ENCODE data around the gene ZEB2. TPM values are rescaled to one million over a fixed set of nuclear protein-coding genes. Genes with fewer than 3 reads are reported as not detected.

Gene ZEB2
- total RNA-seq, 2 donors from 2014 or later, result 49.5 to 61.1 TPM

DNA sequence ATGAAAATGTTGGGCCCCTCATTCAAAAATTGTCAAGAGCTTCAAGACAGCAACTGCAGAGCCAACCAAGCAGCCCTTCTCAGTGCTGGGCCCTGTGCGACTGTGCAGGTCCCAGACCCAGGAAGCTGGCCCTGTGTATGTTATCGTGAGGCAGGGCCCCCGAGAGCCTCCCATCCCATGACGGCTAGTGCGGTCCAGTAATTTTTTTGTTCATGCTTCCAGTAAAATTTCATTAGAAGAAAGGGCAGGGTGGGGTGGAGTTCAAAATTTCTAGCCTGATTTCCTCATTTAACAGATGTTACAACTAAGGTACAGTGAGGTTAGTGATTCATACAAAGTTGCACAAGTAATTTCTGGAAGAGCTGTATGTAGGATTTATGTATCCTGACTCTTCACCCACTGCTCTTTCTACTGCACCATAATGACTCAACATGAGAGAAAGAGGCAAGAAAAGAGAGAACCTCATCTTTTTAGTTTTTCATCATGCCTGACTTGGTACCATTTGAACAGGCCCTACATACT, 105.5 kb downstream of the ZEB2 start:
- H3K4me3 Mint-ChIP-seq, result peak overlapping the region; percentile 58
- H3K36me3 Mint-ChIP-seq (ENCODE audit: low read depth), result no peaks in the 10 kb centered on the region

GRCh38 chr2:144412709-144413108, 107.2 kb downstream of the ZEB2 start:
- no peak overlapping the region for H3K4me3 Mint-ChIP-seq
- H3K4me1 Mint-ChIP-seq, result peaks cover 3% of the 10 kb centered on the region
- no peaks in the 10 kb centered on the region for H3K27me3 Mint-ChIP-seq
- no peak for DNase-seq
- no peak overlapping the region for H3K27ac Mint-ChIP-seq
- no peaks in the 10 kb centered on the region for H3K9me3 ChIP-seq (ENCODE audit: control insufficient read depth, low read length, poor library complexity, severe bottlenecking)
- no peak for ATAC-seq
- H3K36me3 Mint-ChIP-seq (ENCODE audit: low read depth), result no peaks in the 10 kb centered on the region

More for the DNA sequence above, 105.5 kb downstream of the ZEB2 start:
- no peaks in the 10 kb centered on the region for H3K9me3 ChIP-seq (ENCODE audit: control insufficient read depth, low read length, poor library complexity, severe bottlenecking)
- DNase-seq (no peak), ATAC-seq (peak; percentile 47)
- Mint-ChIP-seq H3K27me3 (no peaks in the 10 kb centered on the region), H3K27ac (peak overlapping the region; percentile 62), H3K4me1 (peaks cover 3% of the 10 kb centered on the region)

GRCh38 chr2:144411473-144411872, 108.4 kb downstream of the ZEB2 start:
- H3K36me3 Mint-ChIP-seq (ENCODE audit: low read depth), result no peaks in the 10 kb centered on the region
- H3K9me3 ChIP-seq (ENCODE audit: control insufficient read depth, low read length, poor library complexity, severe bottlenecking), result no peaks in the 10 kb centered on the region
- DNase-seq (no peak), ATAC-seq (no peak)
- H3K4me1 Mint-ChIP-seq, result peaks cover 3% of the 10 kb centered on the region
- H3K27ac Mint-ChIP-seq, result no peak overlapping the region
- H3K27me3 Mint-ChIP-seq, result no peaks in the 10 kb centered on the region
- no peak overlapping the region for H3K4me3 Mint-ChIP-seq

DNA sequence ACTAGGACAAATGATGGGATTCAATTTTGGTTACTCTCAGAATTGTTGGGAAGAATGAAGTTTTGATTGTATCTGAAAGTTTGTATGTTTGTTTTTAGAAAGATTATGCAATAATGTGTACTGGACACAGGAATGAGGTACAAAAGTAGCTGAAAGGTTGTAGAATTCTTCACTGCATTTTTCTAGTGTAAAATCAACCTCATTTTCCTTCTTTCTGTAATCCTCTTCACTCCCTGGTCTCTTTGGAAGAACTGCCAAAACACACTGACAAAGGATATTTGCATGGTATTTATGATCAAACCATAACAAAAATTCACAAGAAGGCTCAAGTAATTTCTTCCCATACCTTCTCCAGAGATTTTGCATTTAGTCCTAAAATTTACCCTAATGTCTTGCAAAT, 110.7 kb downstream of the ZEB2 start:
- peaks cover 3% of the 10 kb centered on the region for H3K4me1 Mint-ChIP-seq
- no peak overlapping the region for H3K27ac Mint-ChIP-seq
- no peak for ATAC-seq
- no peaks in the 10 kb centered on the region for H3K9me3 ChIP-seq (ENCODE audit: control insufficient read depth, low read length, poor library complexity, severe bottlenecking)
- no peak for DNase-seq
- no peaks in the 10 kb centered on the region for H3K27me3 Mint-ChIP-seq
- no peaks in the 10 kb centered on the region for H3K36me3 Mint-ChIP-seq (ENCODE audit: low read depth)
- H3K4me3 Mint-ChIP-seq, result no peak overlapping the region

- no peak overlapping the region for H3K27ac Mint-ChIP-seq
- no peak for ATAC-seq
- H3K9me3 ChIP-seq (ENCODE audit: control insufficient read depth, low read length, poor library complexity, severe bottlenecking), result no peaks in the 10 kb centered on the region
- H3K4me1 Mint-ChIP-seq, result no peaks in the 10 kb centered on the region
- H3K36me3 Mint-ChIP-seq (ENCODE audit: low read depth), result peaks cover 2% of the 10 kb centered on the region
- no peaks in the 10 kb centered on the region for H3K27me3 Mint-ChIP-seq
- no peak for DNase-seq
- H3K4me3 Mint-ChIP-seq, result no peak overlapping the region
Observed at GRCh38 chr2:144407262-144407661, 112.7 kb downstream of the ZEB2 start.

GRCh38 chr2:144405982-144406788, 113.7 kb downstream of the ZEB2 start:
- no peaks in the 10 kb centered on the region for H3K9me3 ChIP-seq (ENCODE audit: control insufficient read depth, low read length, poor library complexity, severe bottlenecking)
- no peak for ATAC-seq
- DNase-seq, result no peak
- H3K27ac Mint-ChIP-seq, result no peak overlapping the region
- no peaks in the 10 kb centered on the region for H3K4me1 Mint-ChIP-seq
- no peak overlapping the region for H3K4me3 Mint-ChIP-seq
- H3K36me3 Mint-ChIP-seq (ENCODE audit: low read depth), result peaks cover 2% of the 10 kb centered on the region
- H3K27me3 Mint-ChIP-seq, result no peaks in the 10 kb centered on the region

GRCh38 chr2:144405321-144405720, 114.6 kb downstream of the ZEB2 start:
- Mint-ChIP-seq H3K4me1 (no peaks in the 10 kb centered on the region), H3K36me3 (ENCODE audit: low read depth) (peaks cover 2% of the 10 kb centered on the region), H3K4me3 (no peak overlapping the region), H3K27ac (no peak overlapping the region), H3K27me3 (no peaks in the 10 kb centered on the region)
- no peaks in the 10 kb centered on the region for H3K9me3 ChIP-seq (ENCODE audit: control insufficient read depth, low read length, poor library complexity, severe bottlenecking)
- no peak for DNase-seq
- no peak for ATAC-seq

DNA sequence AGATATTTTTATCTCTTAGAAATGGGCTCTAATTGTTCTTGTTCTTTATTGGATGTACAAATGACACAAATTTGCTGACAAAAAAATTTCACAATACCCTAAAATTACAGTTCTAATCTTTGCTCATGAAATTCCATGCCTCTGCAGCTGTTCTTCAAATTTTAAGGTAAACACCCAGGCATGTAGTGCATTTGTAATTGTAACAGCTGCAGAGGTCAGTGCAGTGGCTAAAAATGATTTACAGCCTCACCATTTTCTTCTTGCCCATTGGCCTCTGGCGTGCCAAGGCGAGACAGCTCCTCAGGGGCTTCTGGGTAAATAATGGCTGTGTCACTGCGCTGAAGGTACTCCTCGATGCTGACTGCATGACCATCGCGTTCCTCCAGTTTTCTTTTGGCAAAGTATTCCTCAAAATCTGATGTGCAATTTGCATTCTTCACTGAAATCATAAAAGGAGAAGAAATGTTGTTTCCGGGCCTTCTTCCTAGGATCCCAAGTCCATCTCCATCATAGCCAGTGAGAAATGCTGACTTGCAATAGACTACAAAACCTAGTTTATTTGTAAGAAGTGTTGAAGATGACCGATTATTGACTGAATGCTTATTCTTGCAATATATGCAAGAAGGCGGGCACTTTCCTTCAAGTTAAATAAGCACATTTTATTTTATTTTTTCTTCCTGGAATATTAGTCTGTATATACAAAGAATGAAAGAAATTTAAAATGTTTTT, 115.2 kb downstream of the ZEB2 start:
- no peaks in the 10 kb centered on the region for H3K9me3 ChIP-seq (ENCODE audit: control insufficient read depth, low read length, poor library complexity, severe bottlenecking)
- no peak for DNase-seq
- ATAC-seq, result no peak
- Mint-ChIP-seq H3K36me3 (ENCODE audit: low read depth) (peaks cover 2% of the 10 kb centered on the region), H3K27ac (no peak overlapping the region), H3K4me3 (no peak overlapping the region), H3K27me3 (no peaks in the 10 kb centered on the region), H3K4me1 (no peaks in the 10 kb centered on the region)

GRCh38 chr2:144403933-144404332, 116.0 kb downstream of the ZEB2 start:
- Mint-ChIP-seq H3K27me3 (no peaks in the 10 kb centered on the region), H3K36me3 (ENCODE audit: low read depth) (peaks cover 2% of the 10 kb centered on the region), H3K27ac (no peak overlapping the region), H3K4me3 (no peak overlapping the region), H3K4me1 (no peaks in the 10 kb centered on the region)
- ATAC-seq, result no peak
- DNase-seq, result no peak
- no peaks in the 10 kb centered on the region for H3K9me3 ChIP-seq (ENCODE audit: control insufficient read depth, low read length, poor library complexity, severe bottlenecking)

DNA sequence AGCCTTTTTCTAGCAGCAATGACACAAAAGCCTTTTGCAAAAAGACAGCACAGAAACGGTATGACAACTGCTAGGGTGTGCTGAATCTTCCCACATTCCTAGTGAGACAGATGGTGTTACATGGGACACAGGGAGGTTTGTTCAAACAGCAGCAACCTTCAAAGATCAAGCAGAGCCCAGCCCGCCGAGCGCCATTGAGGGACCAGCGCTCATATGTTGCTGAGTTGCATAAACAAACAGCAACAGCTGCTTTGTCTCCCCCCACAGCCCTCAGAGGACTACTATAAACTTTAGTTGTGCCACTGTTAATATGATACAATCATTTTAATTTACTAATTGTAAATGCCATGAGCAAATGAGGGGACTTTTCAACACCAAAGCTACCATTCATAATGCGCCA, 117.7 kb downstream of the ZEB2 start:
- DNase-seq (no peak), ATAC-seq (no peak)
- H3K27ac Mint-ChIP-seq, result no peak overlapping the region
- no peak overlapping the region for H3K4me3 Mint-ChIP-seq
- no peaks in the 10 kb centered on the region for H3K9me3 ChIP-seq (ENCODE audit: control insufficient read depth, low read length, poor library complexity, severe bottlenecking)
- H3K27me3 Mint-ChIP-seq, result no peaks in the 10 kb centered on the region
- no peaks in the 10 kb centered on the region for H3K4me1 Mint-ChIP-seq
- H3K36me3 Mint-ChIP-seq (ENCODE audit: low read depth), result peaks cover 5% of the 10 kb centered on the region

DNA sequence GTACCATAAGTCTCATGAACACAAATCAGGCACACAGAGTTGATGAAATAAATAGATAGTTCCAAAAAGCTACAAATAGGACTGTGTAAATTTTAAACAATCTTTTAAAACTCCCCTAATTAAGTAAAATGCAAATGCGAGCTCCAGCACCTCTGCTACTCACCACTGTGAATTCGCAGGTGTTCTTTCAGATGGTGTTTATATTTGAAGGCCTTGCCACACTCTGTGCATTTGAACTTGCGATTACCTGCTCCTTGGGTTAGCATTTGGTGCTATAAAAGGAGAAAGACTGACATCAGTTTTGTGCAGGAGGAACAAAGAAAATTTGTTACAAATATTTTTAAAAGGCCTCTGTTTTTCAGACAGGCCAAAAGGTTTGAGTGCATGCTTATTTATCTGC, 118.9 kb downstream of the ZEB2 start:
- no peak for ATAC-seq
- peaks cover 5% of the 10 kb centered on the region for H3K36me3 Mint-ChIP-seq (ENCODE audit: low read depth)
- no peak for DNase-seq
- H3K27ac Mint-ChIP-seq, result no peak overlapping the region
- no peaks in the 10 kb centered on the region for H3K9me3 ChIP-seq (ENCODE audit: control insufficient read depth, low read length, poor library complexity, severe bottlenecking)
- no peaks in the 10 kb centered on the region for H3K27me3 Mint-ChIP-seq
- H3K4me1 Mint-ChIP-seq, result no peaks in the 10 kb centered on the region
- no peak overlapping the region for H3K4me3 Mint-ChIP-seq

DNA sequence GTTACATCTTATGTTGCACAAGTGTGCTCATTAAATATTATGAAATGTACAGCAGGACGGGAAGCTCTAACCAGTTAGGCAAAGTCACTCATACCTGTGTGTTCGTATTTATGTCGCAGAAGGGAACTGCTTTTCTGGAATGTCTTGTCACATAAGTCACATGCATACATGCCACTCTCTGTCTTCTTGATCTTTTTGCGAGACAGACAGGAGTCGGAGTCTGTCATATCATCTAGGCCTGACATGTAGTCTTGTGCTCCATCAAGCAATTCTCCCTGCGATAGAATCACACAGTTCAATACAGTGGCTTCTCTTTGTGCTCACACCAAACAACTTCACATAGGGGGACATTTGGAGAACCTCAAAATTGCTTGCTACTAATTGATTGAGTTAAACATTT, 123.6 kb downstream of the ZEB2 start:
- ATAC-seq (no peak), DNase-seq (no peak)
- H3K27ac Mint-ChIP-seq, result no peak overlapping the region
- no peaks in the 10 kb centered on the region for H3K9me3 ChIP-seq (ENCODE audit: control insufficient read depth, low read length, poor library complexity, severe bottlenecking)
- no peaks in the 10 kb centered on the region for H3K4me1 Mint-ChIP-seq
- H3K27me3 Mint-ChIP-seq, result no peaks in the 10 kb centered on the region
- peaks cover 3% of the 10 kb centered on the region for H3K36me3 Mint-ChIP-seq (ENCODE audit: low read depth)
- no peak overlapping the region for H3K4me3 Mint-ChIP-seq

DNA sequence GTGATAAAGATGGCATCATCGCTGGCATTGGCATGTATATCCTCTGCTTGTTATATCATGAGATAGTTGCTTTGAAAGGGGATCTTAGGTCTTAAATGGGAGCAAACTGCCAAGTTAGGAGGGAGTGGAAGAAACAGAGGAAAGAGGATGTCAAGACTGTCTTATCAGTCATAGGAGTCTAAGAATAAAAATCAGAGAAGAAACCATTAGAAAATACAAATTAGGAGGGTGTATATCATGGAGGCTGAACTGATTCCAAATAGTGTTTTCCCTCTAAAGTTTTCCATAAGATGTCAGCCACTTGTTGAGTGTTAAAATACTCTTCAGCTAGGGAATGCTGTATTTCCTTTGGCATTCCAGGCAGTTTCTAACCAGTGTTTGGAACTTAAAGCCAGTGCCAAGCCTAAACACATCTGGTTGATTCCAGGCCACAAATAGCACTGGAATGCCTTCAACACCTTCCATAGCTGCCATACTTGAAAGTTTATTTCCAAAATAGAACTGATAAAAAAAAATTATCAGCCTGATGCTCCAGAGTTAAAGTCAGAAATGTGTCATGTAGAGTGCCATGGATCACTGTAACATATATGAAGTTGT, 129.4 kb downstream of the ZEB2 start:
- no peak overlapping the region for H3K27ac Mint-ChIP-seq
- DNase-seq (no peak), ATAC-seq (no peak)
- H3K9me3 ChIP-seq (ENCODE audit: control insufficient read depth, low read length, poor library complexity, severe bottlenecking), result no peaks in the 10 kb centered on the region
- no peak overlapping the region for H3K4me3 Mint-ChIP-seq
- H3K4me1 Mint-ChIP-seq, result no peaks in the 10 kb centered on the region
- peaks cover 6% of the 10 kb centered on the region for H3K27me3 Mint-ChIP-seq
- no peaks in the 10 kb centered on the region for H3K36me3 Mint-ChIP-seq (ENCODE audit: low read depth)
